ENCODE measurements around the gene ABCD3. TPM values are rescaled to one million over a fixed set of nuclear protein-coding genes. Genes with fewer than 3 reads are reported as not detected.
A peak's percentile ranks its signal among the peaks of the same experiment; 100 is the strongest.

ABCD3 gene
- total and polyA plus RNA-seq, 3 donors from 2014 or later: 27.0 to 45.6 (median 45.2) TPM

- H3K9me3 ChIP-seq: no peaks in the 10 kb centered on the region
- no peaks in the 10 kb centered on the region for H3K36me3 ChIP-seq (ENCODE audit: low read depth, missing control alignments)
- intact Hi-C loops (cut with DNase I; ENCODE audit: low total_unique reads): no loop called here
- WGBS, 2 donors: 16 to 25% methylated on average over 1 of the region's 1 CpG
- DNase-seq: no peak
- peaks cover 21% of the 10 kb centered on the region for H3K4me1 ChIP-seq
- peak overlapping the region in 1 of 2 donors; percentile 94 for H3K27ac ChIP-seq
- no peaks in the 10 kb centered on the region for H3K27me3 ChIP-seq
- no peak for TF ChIP-seq POLR2A (IDR thresholded peaks at IDR 0.05)
- no peak for TF ChIP-seq CTCF (IDR thresholded peaks at IDR 0.05)
- H3K4me3 ChIP-seq: peak overlapping the region in 1 of 2 donors; percentile 79
Observed at GRCh38 chr1:94543001-94543400, 124.8 kb downstream of the ABCD3 start.

- H3K9me3 ChIP-seq: no peaks in the 10 kb centered on the region
- no peaks in the 10 kb centered on the region for H3K36me3 ChIP-seq (ENCODE audit: low read depth, missing control alignments)
- WGBS, 2 donors: 44 to 49% methylated on average over 4 of the region's 4 CpGs
- H3K27ac ChIP-seq: peak overlapping the region; percentile 18 to 94
- no peak for TF ChIP-seq CTCF (IDR thresholded peaks at IDR 0.05)
- TF ChIP-seq POLR2A (IDR thresholded peaks at IDR 0.05): no peak
- DNase-seq: no peak
- H3K4me3 ChIP-seq: no peak overlapping the region
- no peaks in the 10 kb centered on the region for H3K27me3 ChIP-seq
- peaks cover 21% of the 10 kb centered on the region for H3K4me1 ChIP-seq
- intact Hi-C loops (cut with DNase I; ENCODE audit: low total_unique reads): no loop called here
Observed at GRCh38 chr1:94543893-94544635, 125.9 kb downstream of the ABCD3 start.

DNA sequence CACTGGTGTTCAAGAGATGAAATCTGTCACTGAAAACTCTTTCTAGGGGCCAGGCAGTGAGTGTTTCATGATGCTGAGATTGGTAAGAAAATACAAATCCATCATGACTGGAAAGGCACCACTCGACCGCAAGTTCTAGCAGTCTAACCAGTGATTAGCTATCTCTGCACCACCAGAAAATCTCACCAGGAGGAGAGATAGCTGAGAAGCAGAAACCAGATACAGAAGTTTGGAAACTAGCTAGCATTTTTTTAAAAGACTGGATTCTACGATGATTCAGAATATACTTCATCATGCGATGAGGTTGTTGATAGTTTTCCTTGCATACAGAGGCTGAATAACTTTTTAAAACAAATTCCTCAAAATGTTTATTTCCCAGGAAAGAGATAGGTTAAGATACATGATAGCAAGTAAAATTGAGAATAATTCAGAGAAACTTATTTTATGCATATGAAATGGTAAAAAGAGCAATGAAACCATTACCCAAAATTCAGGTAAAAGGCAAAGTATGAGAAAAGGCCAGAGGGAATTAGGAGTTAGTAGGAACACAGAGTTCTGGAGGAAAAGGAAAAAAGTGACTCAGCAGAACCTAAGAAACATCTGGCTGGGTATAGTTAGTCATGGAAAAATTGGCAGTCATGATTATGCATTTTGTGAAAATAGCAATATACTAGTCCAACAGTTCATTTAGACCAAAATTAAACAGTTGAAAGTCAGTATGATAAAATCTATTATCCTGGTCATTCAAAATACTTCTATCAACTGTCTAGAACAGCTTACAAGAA is 126.7 kb downstream of the ABCD3 start:
- H3K27ac ChIP-seq: peak overlapping the region; percentile 16 to 94
- peaks cover 21% of the 10 kb centered on the region for H3K4me1 ChIP-seq
- H3K9me3 ChIP-seq: no peaks in the 10 kb centered on the region
- no peaks in the 10 kb centered on the region for H3K36me3 ChIP-seq (ENCODE audit: low read depth, missing control alignments)
- intact Hi-C loops (cut with DNase I; ENCODE audit: low total_unique reads): no loop called here
- TF ChIP-seq POLR2A (IDR thresholded peaks at IDR 0.05): no peak
- no peak for TF ChIP-seq CTCF (IDR thresholded peaks at IDR 0.05)
- H3K27me3 ChIP-seq: no peaks in the 10 kb centered on the region
- H3K4me3 ChIP-seq: no peak overlapping the region
- DNase-seq: no peak
- 57 to 59% methylated on average over 4 of the region's 4 CpGs for WGBS, 2 donors

GRCh38 chr1:94549706-94550105 is 131.5 kb downstream of the ABCD3 start:
- intact Hi-C loops (cut with DNase I; ENCODE audit: low total_unique reads): no loop called here
- Histone ChIP-seq H3K27ac (peak overlapping the region in 1 of 2 donors; percentile 84), H3K36me3 (ENCODE audit: low read depth, missing control alignments) (no peaks in the 10 kb centered on the region), H3K4me1 (peaks cover 46% of the 10 kb centered on the region), H3K4me3 (no peak overlapping the region), H3K9me3 (no peaks in the 10 kb centered on the region), H3K27me3 (no peaks in the 10 kb centered on the region)
- TF ChIP-seq CTCF (IDR thresholded peaks at IDR 0.05) (no peak), POLR2A (IDR thresholded peaks at IDR 0.05) (no peak)
- WGBS, 2 donors: 88 to 93% methylated on average over 5 of the region's 5 CpGs
- no peak for DNase-seq
